C4-2B (cell line): ENCODE data around the gene CUL9.

Experiments used
- CTCF ChIP-seq: fragments of 450-650 bp; conservative IDR thresholded peaks from 2 replicates; pipeline ENCODE4 v1.5.1; 2017; ENCODE audit warnings: mild to moderate bottlenecking
- ZFX ChIP-seq: fragments of 450-650 bp; IDR thresholded peaks from 2 replicates; pipeline ENCODE4 v1.6.1; 2017

- TF ChIP-seq CTCF (no peak), ZFX (no peak)
These were observed 5.6 kb upstream of the CUL9 start for GRCh38 chr6:43176423-43176786.
